C1 segment of cervical spinal cord (tissue), 14 donors: ENCODE results near the gene ULBP2.
A peak's percentile ranks its signal among the peaks of the same experiment; 100 is the strongest.

Source experiments
- DNase-seq, 14 donors: peaks; one replicate each; lab custom pipeline; 2025; lab: John Stamatoyannopoulos, UW

ULBP2 gene

GRCh38 chr6:149941583-149942460 is at the start of gene ULBP2:
Gene ULBP2, plus strand, starts transcription at chr6:149942014. Its CDS starts 59 bp downstream, at chr6:149942073.
- DNase-seq = peak in 13 of 14 donors; percentile 11 to 88 (median 53)

- DNase-seq = peak in 1 of 14 donors; percentile 24
Measured at GRCh38 chr6:149895048-149895590, 46.7 kb upstream of the ULBP2 start.

- peak in 1 of 14 donors; percentile 32 for DNase-seq
Measured at GRCh38 chr6:149895833-149896271, 46.0 kb upstream of the ULBP2 start.

- DNase-seq = no peak
Measured at GRCh38 chr6:149896491-149896890, 45.3 kb upstream of the ULBP2 start.

- peak in 10 of 14 donors; percentile 12 to 71 (median 22) for DNase-seq
Measured at GRCh38 chr6:149897015-149897697, 44.7 kb upstream of the ULBP2 start.

- DNase-seq = no peak
Measured at GRCh38 chr6:149897855-149898744, 43.7 kb upstream of the ULBP2 start, which contains the start of gene RAET1E. Gene RAET1E, minus strand, starts transcription at chr6:149898113. Its CDS starts 7,212 bp downstream, at chr6:149890901.

GRCh38 chr6:149898966-149899365 is 42.8 kb upstream of the ULBP2 start:
- DNase-seq = no peak

- no peak for DNase-seq
Measured at GRCh38 chr6:149899486-149899885, 42.3 kb upstream of the ULBP2 start.

GRCh38 chr6:149899926-149900619 is 41.7 kb upstream of the ULBP2 start:
- DNase-seq = no peak

GRCh38 chr6:149900620-149901443 is 41.0 kb upstream of the ULBP2 start:
- no peak for DNase-seq

GRCh38 chr6:149901444-149902140 is 40.2 kb upstream of the ULBP2 start:
- no peak for DNase-seq

GRCh38 chr6:149903938-149904611 is 37.7 kb upstream of the ULBP2 start:
- no peak for DNase-seq

- DNase-seq = no peak
Measured at GRCh38 chr6:149904661-149905370, 37.0 kb upstream of the ULBP2 start.

GRCh38 chr6:149905371-149905910 is 36.4 kb upstream of the ULBP2 start:
- no peak for DNase-seq

- DNase-seq = no peak
Measured at GRCh38 chr6:149905911-149906371, 35.9 kb upstream of the ULBP2 start.

GRCh38 chr6:149906405-149906804 is 35.4 kb upstream of the ULBP2 start:
- DNase-seq = no peak

GRCh38 chr6:149907317-149907716 is 34.5 kb upstream of the ULBP2 start:
- DNase-seq = no peak
